Measurements from ENCODE around the gene KRT85. TPM values are rescaled to one million over a fixed set of nuclear protein-coding genes. Genes with fewer than 3 reads are reported as not detected.

KRT85 gene
- total RNA-seq, 4 donors from 2014 or later: 0.15 to 101 (median 8.3) TPM; not detected in 1

DNA sequence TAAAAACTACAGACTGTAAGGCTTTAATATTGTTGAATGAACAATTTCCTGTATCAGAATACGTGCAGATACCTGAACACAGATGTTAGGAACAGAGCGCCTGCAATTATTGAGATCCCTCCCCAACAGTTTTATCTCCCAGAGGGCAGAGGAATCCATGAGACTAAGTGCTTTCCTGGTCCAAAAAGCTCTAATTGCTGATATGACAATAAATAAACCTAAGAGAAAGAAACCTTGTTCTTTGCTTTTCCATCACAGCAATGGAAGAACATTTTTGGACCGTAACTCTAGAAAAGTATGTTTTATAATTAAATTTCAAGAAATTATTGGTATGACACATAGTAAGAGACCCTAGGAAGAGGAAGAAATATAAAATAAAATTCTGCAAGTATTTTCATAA lies 33.1 kb downstream of the KRT85 start:
- no peak overlapping the region for H3K4me3 ChIP-seq (ENCODE audit: low read depth, poor library complexity, severe bottlenecking)
- TF ChIP-seq, protein P1, sequence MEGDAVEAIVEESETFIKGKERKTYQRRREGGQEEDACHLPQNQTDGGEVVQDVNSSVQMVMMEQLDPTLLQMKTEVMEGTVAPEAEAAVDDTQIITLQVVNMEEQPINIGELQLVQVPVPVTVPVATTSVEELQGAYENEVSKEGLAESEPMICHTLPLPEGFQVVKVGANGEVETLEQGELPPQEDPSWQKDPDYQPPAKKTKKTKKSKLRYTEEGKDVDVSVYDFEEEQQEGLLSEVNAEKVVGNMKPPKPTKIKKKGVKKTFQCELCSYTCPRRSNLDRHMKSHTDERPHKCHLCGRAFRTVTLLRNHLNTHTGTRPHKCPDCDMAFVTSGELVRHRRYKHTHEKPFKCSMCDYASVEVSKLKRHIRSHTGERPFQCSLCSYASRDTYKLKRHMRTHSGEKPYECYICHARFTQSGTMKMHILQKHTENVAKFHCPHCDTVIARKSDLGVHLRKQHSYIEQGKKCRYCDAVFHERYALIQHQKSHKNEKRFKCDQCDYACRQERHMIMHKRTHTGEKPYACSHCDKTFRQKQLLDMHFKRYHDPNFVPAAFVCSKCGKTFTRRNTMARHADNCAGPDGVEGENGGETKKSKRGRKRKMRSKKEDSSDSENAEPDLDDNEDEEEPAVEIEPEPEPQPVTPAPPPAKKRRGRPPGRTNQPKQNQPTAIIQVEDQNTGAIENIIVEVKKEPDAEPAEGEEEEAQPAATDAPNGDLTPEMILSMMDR (IDR thresholded peaks at IDR 0.05): no peak
- TF ChIP-seq POLR2A (IDR thresholded peaks at IDR 0.05): no peak
- WGBS, 2 donors: 72 to 79% methylated on average over 3 of the region's 3 CpGs
- intact Hi-C loops (cut with DNase I; ENCODE audit: low total_unique reads): no loop called here
- no peak for DNase-seq (ENCODE audit: low spot score in 2 of 2)

DNA sequence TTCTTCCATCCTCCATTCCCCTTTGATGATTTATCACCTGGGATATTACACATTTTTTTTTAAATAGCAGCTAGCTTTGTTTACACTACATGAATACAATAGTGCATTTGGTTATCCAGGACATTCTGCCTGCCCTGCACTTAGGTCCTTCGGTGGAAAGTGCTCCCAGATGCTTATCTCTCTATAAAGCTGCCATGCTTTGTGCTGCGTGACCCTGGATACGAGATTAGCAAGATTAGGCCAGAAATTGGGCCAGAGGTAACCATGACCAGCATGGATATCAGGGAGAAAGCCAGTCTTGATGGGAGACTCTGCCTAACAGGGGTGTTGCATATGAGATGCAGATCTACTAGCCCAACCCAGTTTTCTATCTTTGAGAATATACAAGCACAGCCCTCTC lies 34.0 kb downstream of the KRT85 start:
- H3K4me3 ChIP-seq (ENCODE audit: low read depth, poor library complexity, severe bottlenecking): no peak overlapping the region
- WGBS, 2 donors: 57 to 80% methylated on average over 3 of the region's 3 CpGs
- DNase-seq (ENCODE audit: low spot score in 2 of 2): no peak
- no peak for TF ChIP-seq POLR2A (IDR thresholded peaks at IDR 0.05)
- TF ChIP-seq, protein P1 (IDR thresholded peaks at IDR 0.05): no peak
- intact Hi-C loops (cut with DNase I; ENCODE audit: low total_unique reads): no loop called here

DNA sequence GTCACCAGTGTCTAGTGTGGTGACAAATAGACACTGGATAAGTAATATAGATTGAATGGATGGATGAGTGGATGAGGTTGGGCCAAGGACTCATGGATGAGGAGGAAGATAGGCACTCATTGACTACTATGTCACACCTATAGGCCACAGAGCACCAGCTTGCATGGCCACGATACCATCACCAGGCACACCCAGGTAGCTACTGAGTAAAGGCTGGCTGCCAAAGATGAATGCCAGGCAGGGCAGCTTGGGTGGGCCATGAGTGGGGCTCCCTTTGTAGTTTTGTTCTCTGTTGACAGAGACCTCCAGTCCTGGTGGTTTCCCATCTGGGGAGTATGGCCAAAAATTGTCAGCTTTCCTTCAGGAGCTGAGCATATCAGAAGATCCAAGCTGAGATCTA lies 34.9 kb downstream of the KRT85 start:
- DNase-seq (ENCODE audit: low spot score in 2 of 2): no peak
- no peak overlapping the region for H3K4me3 ChIP-seq (ENCODE audit: low read depth, poor library complexity, severe bottlenecking)
- no peak for TF ChIP-seq POLR2A (IDR thresholded peaks at IDR 0.05)
- TF ChIP-seq, protein P1 (IDR thresholded peaks at IDR 0.05): no peak
- 83 to 90% methylated on average over 1 of the region's 1 CpG for WGBS, 2 donors
- intact Hi-C loops (cut with DNase I; ENCODE audit: low total_unique reads): no loop called here

DNA sequence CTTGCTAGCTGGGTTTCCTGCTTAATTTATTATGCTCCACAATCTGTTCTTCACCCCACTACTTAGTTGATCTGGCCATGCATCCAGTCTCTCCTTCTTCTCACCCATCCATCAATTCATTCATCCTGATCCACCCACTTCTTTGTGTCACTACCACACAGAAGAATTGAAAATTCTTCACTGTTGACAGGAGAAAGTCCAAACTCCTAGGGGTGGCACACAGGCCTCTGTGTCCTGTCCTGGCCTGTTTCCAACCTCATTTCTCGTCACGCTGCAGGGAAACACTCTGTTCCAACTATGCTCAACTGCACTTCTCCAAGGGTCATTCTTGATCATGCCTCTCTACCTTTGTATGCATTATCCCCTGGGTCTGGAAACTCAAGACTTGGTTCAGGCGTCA lies 35.4 kb downstream of the KRT85 start:
- DNase-seq (ENCODE audit: low spot score in 2 of 2): no peak
- intact Hi-C loops (cut with DNase I; ENCODE audit: low total_unique reads): no loop called here
- 91 to 94% methylated on average over 3 of the region's 3 CpGs for WGBS, 2 donors
- no peak overlapping the region for H3K4me3 ChIP-seq (ENCODE audit: low read depth, poor library complexity, severe bottlenecking)
- TF ChIP-seq, protein P1 (IDR thresholded peaks at IDR 0.05): no peak
- no peak for TF ChIP-seq POLR2A (IDR thresholded peaks at IDR 0.05)

GRCh38 chr12:52331039-52331438 lies 36.2 kb downstream of the KRT85 start:
- intact Hi-C loops (cut with DNase I; ENCODE audit: low total_unique reads): no loop called here
- WGBS, 2 donors: 43 to 80% methylated on average over 1 of the region's 1 CpG
- H3K4me3 ChIP-seq (ENCODE audit: low read depth, poor library complexity, severe bottlenecking): no peak overlapping the region
- no peak for DNase-seq (ENCODE audit: low spot score in 2 of 2)
- TF ChIP-seq, protein P1 (IDR thresholded peaks at IDR 0.05): no peak
- TF ChIP-seq POLR2A (IDR thresholded peaks at IDR 0.05): no peak

GRCh38 chr12:52327830-52328500 lies 39.3 kb downstream of the KRT85 start:
- intact Hi-C loops (cut with DNase I; ENCODE audit: low total_unique reads): loop anchor here (5.0 kb wide), 1 partner anchor 171 kb away; no protein-coding TSS in a partner anchor
- DNase-seq (ENCODE audit: low spot score in 2 of 2): no peak
- 53 to 59% methylated on average over 10 of the region's 10 CpGs for WGBS, 2 donors
- H3K4me3 ChIP-seq (ENCODE audit: low read depth, poor library complexity, severe bottlenecking): no peak overlapping the region
- no peak for TF ChIP-seq POLR2A (IDR thresholded peaks at IDR 0.05)
- TF ChIP-seq, protein P1 (IDR thresholded peaks at IDR 0.05): no peak
